Stimulated activated CD4-positive, alpha-beta T cell treated with anti-CD3 and anti-CD28 coated beads, Interleukin-15, amount 100 ng/mL, for 48 hours (primary cell): ENCODE data around the gene FADS1.

Experiments used
- DNase-seq, 2 donors: peaks; one replicate each; pipeline ENCODE4 v3.0.0-alpha.2; 2020; ENCODE audit warnings: low read depth in 2 of 2

The FADS1 gene

DNA sequence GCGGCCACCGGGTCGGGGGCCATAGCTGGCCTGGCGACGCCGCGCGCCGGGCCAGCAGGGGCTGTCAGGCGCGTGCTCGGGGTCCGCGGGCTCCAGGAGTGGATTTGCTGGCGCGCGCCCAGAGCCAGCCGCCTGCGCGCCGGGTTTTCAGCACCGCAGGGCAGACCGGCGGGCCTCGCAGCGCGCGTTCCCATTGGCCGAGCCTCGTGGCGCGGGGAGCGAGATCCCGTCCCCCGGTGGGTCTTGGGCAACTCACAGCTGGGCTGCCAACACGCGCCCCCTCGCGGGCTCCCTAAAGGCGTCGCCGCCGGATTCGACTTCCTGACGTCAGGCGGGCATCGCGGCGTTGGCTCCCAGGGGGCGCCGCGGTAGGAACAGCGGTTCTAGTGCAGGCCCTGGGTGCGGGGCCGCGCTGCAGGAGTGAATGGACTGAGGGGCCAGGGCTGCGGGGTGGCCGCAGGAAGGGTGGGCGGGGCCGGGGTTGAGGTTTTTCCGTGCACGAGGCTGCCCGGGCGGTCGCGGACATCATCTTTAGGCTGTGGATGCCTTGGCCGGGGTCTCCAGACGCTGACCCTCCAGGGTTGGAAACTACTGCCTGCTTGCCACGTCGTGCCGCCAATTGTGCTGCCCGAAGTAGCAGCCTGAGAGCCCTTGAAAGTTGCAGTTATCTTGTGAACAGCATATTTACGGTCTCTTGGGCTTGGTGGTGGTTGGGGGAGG, at the start of gene FADS1:
TSS of gene FADS1 (minus strand) at position 268 of the 720 bp plus-strand sequence. CDS start at position 194, 74 bp downstream.
- DNase-seq = peak; percentile 74 to 75

DNA sequence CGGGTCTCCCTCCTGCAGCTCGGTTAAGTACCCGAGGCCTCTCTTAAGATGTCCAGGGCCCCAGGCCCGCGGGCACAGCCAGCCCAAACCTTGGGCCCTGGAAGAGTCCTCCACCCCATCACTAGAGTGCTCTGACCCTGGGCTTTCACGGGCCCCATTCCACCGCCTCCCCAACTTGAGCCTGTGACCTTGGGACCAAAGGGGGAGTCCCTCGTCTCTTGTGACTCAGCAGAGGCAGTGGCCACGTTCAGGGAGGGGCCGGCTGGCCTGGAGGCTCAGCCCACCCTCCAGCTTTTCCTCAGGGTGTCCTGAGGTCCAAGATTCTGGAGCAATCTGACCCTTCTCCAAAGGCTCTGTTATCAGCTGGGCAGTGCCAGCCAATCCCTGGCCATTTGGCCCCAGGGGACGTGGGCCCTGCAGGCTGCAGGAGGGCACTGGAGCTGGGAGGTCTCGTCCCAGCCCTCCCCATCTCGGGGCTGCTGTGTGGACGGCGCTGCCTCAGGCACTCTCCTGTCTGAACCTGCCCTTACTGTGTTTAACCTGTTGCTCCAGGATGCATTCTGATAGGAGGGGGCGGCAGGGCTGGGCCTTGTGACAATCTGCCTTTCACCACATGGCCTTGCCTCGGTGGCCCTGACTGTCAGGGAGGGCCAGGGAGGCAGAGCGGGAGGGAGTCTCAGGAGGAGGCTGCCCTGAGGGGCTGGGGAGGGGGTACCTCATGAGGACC, 49.6 kb upstream of the FADS1 start:
- no peak for DNase-seq

DNA sequence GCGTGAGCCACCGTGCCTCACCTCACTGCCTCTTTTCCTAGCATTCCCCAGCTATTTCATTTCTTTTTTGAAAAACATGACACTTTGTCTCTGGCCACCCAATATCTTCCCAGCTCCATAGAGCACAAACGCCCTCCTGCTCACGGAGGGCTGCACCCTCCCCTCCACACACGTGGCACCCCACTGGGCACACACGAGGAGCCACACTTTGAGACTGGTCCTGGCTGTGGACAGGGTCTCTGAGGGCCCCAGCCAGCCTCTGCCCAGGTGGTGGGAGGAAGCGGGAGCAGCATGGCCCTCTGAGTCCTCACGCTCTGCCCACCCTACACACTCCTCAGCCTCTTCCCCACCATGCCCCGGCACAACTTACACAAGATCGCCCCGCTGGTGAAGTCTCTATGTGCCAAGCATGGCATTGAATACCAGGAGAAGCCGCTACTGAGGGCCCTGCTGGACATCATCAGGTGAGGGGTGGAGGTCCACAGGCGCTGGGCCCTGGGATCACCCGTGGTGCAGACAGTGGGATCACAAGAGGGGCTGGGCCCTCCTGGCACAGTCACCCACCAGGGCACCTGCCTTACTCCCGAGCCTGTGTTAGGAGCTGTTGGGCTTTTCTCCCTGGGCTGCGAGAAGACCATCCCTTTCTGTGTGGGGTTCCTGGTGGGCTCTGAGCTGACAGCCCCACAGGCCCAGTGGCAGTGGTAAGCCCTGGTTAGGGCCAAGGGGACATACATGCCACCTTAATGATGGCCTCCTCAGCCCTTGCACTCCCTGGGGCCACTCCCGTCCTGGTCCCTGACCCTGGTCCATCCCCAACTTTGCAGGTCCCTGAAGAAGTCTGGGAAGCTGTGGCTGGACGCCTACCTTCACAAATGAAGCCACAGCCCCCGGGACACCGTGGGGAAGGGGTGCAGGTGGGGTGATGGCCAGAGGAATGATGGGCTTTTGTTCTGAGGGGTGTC, 48.3 kb upstream of the FADS1 start:
- DNase-seq = no peak

DNA sequence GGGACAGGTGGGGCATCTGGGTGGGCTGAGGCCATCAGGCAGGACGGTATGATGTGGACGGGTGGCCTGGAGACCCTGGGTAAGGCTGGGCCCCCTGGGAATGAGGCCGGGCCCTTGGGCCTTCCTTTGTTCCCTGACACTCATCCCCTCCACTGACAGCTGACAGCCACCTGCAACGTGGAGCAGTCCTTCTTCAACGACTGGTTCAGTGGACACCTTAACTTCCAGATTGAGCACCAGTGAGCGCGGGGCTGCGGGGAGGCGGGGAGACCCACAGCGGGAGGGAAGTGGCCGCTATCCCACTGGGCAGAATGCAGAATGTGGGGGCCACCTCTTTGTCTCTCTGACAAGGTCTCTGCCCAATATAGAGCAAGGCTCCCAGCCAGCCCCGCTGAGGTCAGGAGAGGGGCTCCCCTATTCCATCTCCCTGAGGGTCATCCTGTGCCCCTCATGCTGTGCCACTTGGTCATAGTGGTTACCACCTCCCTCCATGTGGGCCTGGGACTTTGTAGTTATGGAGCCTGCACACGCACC, 46.8 kb upstream of the FADS1 start:
- no peak for DNase-seq

DNA sequence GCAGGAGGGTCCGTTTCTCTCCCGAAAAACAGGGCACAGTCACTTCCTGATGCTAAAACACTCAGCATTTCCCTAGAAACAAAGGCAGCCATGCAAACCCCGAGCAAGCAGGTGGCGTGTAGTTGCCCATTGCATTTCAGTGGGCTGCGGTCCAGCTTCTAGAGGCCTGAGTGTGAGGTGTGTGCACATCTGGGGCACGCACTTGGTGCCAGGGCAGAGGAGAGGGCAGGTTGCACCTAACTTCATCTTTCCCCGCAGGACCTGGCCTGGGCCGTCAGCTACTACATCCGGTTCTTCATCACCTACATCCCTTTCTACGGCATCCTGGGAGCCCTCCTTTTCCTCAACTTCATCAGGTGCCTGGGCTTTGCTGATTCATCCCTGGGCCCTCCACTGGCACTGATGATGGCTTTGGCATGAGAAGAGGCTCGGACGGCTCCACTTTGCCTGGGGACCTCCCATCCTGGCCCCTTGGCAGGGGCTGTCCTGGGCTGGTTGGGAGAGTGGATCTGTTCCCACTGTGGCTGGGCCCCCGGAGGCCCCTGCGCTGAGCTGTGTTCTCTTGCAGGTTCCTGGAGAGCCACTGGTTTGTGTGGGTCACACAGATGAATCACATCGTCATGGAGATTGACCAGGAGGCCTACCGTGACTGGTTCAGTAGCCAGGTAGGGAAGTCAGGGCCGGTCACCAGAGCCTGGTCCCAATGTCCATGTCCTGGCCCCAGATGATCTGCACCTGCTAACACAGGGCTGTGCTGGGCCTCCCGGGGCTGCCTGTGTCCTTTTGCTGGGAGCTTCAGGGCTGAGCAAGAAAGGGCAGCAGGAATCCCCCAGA, 46.1 kb upstream of the FADS1 start:
- no peak for DNase-seq

DNA sequence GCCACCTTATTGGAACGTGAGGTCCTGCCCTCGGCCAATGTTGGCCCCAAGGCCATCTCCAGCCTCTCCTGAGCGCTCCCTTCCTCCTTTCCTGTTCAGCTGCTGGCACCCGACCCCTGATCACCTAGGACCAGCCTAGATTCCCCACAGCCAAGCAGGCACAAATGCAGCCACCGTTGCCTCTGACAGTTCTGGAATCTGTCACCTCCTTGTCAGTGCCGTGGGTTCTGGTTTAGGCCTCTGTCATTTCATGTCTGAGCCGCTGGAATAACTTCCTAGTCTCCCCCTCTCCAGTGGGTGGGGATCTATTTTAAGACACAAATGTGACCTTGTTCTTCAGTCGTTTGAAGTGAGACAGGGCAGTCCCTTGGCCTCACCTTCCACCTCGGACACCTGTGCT, 44.8 kb upstream of the FADS1 start:
- no peak for DNase-seq

DNA sequence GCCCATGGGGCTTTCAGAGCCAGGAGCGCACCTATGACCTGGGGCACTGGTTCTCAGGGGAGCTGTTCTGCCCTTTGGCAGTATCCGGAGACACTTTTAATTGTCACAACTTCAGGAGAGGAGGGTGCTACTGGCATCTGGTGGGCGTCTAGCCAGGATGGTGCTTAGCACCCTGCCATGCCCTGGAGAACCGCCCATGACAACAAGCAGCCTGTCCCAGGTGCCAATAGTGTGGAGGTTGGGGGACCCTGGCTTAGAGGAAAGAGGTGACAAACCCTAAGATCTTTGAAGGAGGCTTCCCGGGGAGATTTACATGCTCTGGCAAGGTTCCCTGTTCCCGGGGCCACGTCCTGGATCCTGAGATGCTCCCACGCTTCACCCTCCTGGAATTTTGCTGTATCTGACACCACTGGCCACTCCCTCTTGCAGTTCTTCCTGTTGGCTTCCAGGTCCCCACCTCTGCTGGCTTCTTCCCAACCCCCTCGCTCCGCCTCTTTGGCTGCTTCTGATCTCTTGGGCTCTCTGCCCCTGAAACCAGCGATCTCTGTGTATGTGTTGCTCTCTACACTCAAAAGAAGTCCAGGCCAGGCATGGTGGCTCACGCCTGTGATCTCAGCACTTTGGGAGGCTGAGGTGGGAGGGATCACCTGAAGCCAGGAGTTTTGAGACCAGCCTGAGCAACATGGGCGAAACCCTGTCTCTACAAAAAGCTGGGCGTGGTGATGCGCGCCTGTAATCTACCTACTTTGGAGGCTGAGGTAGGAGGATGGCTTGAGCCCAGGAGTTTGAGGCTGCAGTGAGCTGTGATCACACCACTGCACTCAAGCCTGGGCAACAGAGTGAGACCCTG, 43.5 kb upstream of the FADS1 start:
- no peak for DNase-seq

DNA sequence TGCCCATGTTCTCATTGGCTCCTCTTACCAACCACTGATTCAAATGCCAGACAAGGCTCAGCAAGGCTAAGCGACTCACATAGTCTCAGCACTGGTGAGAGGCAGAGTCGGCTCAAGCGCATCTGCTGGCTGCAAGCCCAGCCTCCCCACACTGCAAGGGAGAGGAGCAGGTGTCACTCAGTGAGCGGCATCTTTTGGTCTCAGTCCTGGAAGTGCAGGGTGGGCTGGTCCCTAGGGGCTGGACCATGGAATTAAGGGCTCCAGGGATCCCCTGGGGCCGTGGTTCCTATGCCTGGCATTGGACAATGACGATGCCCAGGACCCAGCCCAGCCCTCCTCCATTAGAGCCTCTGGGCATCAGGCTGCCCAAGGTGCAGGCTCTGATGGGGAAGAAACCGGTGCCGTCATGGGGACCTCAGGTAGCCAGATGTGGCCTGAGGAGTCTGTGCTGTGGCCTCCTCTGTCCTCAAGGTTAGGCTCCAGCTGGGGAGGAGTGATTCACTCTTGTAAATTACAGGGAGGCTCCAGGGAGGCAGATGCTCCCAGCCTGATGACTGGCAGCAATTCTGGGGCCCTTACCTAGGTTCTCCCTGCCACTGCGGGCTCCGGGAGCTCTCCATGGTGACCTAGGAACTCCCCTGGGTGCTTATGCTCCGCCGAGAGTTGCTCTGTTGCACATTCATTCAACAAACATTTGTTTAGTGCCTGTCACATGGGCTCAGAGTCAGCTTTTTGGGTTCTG, 39.3 kb upstream of the FADS1 start:
- DNase-seq = no peak

DNA sequence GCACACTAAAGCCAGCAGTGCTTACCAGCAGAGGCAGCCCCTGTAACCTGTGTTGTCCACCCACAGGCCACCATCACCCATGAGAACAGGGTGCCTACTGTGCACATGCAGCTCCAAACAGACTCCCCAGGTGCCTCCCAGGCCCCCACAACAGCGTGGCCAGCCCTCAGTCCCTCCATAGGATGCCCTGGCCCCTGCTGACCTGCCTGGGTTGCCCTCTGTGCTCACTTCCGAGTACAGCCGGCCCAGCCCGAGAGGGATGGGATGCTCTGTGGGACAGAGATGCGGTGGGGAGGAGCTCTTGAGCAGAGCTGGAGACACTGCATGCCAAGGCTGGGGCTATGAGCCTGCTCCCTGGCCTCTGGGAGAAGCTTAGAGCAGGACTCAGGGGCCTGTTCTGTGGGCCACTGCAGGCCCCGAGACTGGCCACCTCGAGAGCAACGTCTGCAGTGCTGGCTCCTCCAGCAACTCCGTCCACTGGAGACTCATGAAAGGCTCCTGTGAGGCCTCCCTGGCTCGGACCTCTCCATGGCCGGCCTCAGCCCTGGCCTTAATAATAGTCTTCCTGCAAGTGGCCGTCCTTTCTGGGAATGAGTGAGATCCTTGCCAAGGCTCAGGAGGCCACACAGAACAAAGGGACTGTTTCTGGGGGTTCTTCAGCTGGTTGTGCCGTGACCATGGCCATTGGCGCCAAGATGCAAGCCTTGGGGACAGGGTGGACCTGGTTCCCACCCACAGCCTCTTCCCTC, 38.3 kb upstream of the FADS1 start:
- no peak for DNase-seq

DNA sequence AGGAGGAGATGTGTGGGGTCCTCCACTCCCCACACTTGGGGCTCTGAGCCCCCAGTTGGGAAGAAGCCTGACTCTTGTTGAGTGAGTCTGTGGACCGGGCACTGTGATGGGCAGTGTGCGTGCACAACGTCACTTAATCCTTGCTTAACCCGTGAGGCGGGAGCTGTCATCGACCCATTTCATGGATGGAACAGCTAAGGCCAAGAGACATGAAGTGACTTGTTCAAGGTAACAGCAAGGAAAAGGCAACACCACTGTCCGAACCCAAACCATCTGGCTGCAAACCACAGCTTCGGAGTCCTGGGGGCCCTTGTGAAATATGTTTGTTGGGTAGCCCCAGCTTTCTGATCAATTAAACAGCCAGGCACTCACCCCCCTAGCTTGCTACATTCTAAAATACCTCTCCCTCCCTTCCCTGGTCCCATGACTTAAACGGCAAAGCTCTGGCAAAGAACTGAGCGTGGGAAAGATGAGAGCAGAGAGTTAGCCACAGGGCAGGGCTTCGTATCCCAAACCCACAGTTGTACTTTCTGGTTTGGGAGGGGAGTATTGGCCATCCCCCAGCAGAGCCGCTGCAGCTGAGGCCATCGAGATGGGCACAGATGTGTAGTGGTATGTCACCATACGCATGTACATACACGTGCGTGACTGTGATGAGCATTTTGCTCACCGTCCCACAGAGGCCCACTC, 37.5 kb upstream of the FADS1 start:
- DNase-seq = no peak

DNA sequence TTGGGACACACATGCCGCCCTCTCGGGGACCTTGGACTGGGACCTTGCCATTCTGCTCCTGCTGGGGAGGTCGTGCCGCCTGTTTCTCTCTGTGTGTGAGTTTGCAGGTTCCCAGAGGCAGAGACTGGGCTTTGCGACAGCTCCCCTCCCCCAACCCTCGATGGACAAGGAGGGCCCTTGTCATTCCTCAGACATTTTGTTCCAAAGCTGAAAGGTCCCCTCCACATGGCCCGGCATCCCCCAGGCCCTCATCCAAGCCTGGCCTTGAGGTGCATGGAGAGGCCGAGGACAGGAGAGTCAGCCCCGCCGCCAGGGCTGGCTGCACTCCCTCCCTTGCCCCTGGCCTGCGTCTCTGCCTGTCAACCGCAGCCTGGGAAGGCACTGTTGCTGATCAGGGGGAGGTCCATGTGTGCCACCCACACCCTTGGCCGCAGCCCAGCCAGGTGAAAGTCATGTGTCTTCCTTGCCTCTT, 36.9 kb upstream of the FADS1 start:
- DNase-seq = no peak

DNA sequence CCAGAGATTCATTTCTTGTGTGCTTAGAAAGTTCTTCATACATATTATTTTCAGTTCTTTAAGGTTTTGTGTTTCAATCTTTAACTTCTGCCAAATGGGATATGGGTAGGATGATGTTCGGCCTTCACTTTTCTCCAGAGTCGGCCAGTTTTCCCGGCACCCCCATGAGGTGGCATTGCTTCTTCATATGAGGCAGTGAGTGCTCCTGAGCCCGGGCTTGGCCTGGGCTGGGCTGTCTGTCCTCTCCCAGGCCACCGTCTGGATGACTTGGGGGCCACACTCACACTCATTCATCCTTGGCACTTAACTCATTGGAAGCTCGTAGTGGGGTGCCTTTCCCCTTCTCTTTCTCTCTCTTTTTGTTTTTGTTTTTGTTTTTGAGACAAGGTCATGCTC, 35.1 kb upstream of the FADS1 start:
- no peak for DNase-seq

DNA sequence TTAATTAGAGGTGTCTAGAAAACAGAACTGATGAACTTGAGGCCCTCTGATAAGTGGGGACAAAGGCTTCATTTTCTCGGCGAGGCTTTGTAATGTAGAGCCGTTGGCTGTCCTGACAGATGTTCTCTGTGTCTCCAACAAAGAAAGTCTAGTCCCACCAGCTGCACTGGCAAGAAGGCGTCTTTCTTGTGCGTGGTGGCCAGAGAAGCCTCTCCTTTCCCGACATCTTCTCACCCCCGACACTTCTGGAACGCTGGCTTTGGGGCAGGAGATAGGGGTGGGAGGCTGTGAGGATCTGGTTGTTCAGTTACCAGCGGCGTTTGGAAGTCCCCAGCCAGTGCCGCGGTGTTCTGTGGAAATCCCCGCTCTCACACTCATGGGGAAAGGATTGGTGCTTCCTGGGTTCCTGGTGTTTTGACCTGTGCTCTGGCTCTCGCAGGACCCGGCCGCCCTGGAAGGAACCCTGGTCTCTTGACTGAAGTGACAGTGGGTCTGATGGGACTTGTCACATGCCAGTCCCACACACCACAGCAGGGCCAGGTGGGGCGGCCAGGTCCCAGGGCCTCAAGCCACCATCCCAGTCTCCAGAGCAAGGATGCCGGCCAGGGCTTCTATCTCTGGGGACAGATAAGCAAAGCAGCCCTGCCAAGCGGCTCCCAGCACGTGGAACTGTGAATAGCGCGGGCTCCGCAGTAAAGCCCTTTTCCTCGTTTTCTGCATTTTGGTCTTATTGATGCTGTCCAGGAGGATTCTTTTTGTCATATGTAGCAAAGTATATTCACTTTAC, 34.5 kb upstream of the FADS1 start:
- DNase-seq = no peak

DNA sequence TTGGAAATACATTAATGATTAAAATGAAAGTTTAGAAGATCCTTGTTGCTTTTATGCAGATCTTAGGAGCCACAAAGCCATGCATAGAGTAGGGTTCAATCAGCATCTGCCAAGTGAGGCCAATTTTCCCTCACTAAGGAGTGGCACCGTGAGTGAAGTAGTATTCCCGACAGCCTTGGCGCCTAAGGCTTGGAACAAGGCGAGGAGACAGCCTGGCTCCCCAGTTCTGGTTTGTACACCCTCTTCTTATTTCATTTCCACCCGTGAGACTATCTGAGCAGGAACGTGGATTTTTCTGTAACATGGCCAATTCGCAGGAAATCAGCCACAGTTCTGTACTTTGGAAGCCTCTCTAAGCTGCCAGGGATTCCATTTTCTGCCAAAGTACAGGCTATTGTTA, 33.9 kb upstream of the FADS1 start:
- no peak for DNase-seq

DNA sequence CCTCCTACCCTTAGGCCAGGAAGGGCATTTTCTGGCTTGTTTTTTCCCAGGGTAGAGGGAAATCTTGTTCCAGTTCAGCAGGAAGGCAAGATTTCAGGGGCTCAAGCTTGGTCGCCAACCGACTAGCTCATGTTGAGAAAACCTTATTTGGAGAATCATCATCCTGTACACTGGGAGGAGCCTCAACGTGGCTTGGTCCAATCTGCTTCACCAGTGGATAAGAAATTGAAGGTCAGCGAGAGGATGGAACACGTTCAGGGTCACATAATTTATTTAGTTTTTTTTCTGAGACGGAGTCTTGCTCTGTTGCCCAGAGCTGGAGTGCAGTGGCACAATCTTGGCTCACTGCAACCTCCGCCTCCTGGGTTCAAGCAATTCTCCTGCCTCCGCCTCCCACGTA, 31.8 kb upstream of the FADS1 start:
- DNase-seq = no peak

DNA sequence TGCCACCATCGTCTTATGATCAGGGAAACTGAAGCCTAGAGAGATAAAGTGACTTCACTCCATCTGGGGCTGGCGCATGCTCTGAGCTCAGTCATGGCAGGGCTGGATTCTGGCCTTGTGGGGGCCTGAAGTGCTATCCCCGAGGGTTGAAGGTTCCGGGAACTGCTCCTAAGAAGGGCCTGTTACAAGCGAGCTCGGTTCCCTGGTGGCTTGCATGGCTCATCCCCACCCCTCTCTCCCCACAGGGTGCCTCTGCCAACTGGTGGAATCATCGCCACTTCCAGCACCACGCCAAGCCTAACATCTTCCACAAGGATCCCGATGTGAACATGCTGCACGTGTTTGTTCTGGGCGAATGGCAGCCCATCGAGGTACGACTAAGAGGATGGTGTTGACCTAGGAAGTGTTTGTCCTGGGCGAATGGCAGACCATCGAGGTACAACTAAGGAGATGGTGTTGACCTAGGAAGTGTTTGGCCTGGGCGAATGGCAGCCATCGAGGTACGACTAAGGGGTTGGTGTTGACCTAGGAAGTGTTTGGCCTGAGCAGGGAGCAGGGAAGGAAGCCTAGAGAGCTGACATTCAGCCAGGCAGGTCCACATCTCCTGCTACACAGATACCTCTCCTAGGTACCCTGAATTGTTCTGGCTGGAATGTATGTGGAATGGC, 31.2 kb upstream of the FADS1 start:
- DNase-seq = no peak
